ENCODE results near the gene AP4M1.

Gene AP4M1

GRCh38 chr7:100090527-100091410 is 10.7 kb upstream of the AP4M1 start:
- Histone ChIP-seq H4K20me1 (ENCODE audit: insufficient read depth, low read length) (no peaks in the 10 kb centered on the region), H3K27me3 (replicated peaks; ENCODE audit: insufficient read depth, low read length) (no peaks in the 10 kb centered on the region), H3K4me2 (ENCODE audit: low read depth, low read length) (no peak overlapping the region), H3K9me3 (replicated peaks; ENCODE audit: insufficient read depth, low read length) (no peaks in the 10 kb centered on the region), H3K79me2 (ENCODE audit: low read length) (peaks cover 51% of the 10 kb centered on the region), H3K4me3 (ENCODE audit: low read length) (no peak overlapping the region), H3K9me2 (replicated peaks; ENCODE audit: insufficient read depth, low read length) (no peaks in the 10 kb centered on the region), H2AFZ (ENCODE audit: low read length) (no peak overlapping the region), H3K36me3 (replicated peaks; ENCODE audit: insufficient read depth, low read length) (peaks cover 31% of the 10 kb centered on the region), H3K27ac (ENCODE audit: low read length) (no peak overlapping the region), H3F3A (ENCODE audit: insufficient read depth, low read length) (peaks cover 51% of the 10 kb centered on the region), H3K4me1 (ENCODE audit: low read length) (peaks cover 9% of the 10 kb centered on the region; the same call in 1 of the 2 replicates), H3K9ac (ENCODE audit: low read length) (no peak overlapping the region)
- TF ChIP-seq EZH2 (optimal IDR thresholded peaks at IDR 0.05; ENCODE audit: low read depth, low read length), result no peak
- no peak for TF ChIP-seq CTCF (IDR thresholded peaks at IDR 0.05; ENCODE audit: low read length)
- no peak for TF ChIP-seq EZH2phosphoT487 (IDR thresholded peaks at IDR 0.05; ENCODE audit: low read length)
- DNase-seq, result no peak

- Histone ChIP-seq H3K9me2 (replicated peaks; ENCODE audit: insufficient read depth, low read length) (no peaks in the 10 kb centered on the region), H3K9ac (ENCODE audit: low read length) (no peak overlapping the region), H3K4me3 (ENCODE audit: low read length) (no peak overlapping the region), H2AFZ (ENCODE audit: low read length) (no peak overlapping the region), H3K36me3 (replicated peaks; ENCODE audit: insufficient read depth, low read length) (peaks cover 33% of the 10 kb centered on the region), H3K4me2 (ENCODE audit: low read depth, low read length) (no peak overlapping the region), H3K27ac (ENCODE audit: low read length) (no peak overlapping the region), H3K4me1 (ENCODE audit: low read length) (peaks cover 9% of the 10 kb centered on the region; the same call in 1 of the 2 replicates), H4K20me1 (ENCODE audit: insufficient read depth, low read length) (no peaks in the 10 kb centered on the region), H3K9me3 (replicated peaks; ENCODE audit: insufficient read depth, low read length) (no peaks in the 10 kb centered on the region), H3F3A (ENCODE audit: insufficient read depth, low read length) (peaks cover 54% of the 10 kb centered on the region), H3K27me3 (replicated peaks; ENCODE audit: insufficient read depth, low read length) (no peaks in the 10 kb centered on the region), H3K79me2 (ENCODE audit: low read length) (peaks cover 58% of the 10 kb centered on the region)
- TF ChIP-seq EZH2phosphoT487 (IDR thresholded peaks at IDR 0.05; ENCODE audit: low read length), result no peak
- no peak; the same call in 1 of the 2 replicates for TF ChIP-seq CTCF (IDR thresholded peaks at IDR 0.05; ENCODE audit: low read length)
- no peak for TF ChIP-seq EZH2 (optimal IDR thresholded peaks at IDR 0.05; ENCODE audit: low read depth, low read length)
- DNase-seq, result no peak
Measured at GRCh38 chr7:100091411-100092181, 9.8 kb upstream of the AP4M1 start.

GRCh38 chr7:100093054-100093453 is 8.4 kb upstream of the AP4M1 start:
- Histone ChIP-seq H3K9me3 (replicated peaks; ENCODE audit: insufficient read depth, low read length) (no peaks in the 10 kb centered on the region), H3K9ac (ENCODE audit: low read length) (no peak overlapping the region), H3K27me3 (replicated peaks; ENCODE audit: insufficient read depth, low read length) (no peaks in the 10 kb centered on the region), H3K4me2 (ENCODE audit: low read depth, low read length) (no peak overlapping the region), H3K79me2 (ENCODE audit: low read length) (peaks cover 68% of the 10 kb centered on the region), H3K4me3 (ENCODE audit: low read length) (no peak overlapping the region), H3F3A (ENCODE audit: insufficient read depth, low read length) (peaks cover 54% of the 10 kb centered on the region), H4K20me1 (ENCODE audit: insufficient read depth, low read length) (no peaks in the 10 kb centered on the region), H3K36me3 (replicated peaks; ENCODE audit: insufficient read depth, low read length) (peaks cover 43% of the 10 kb centered on the region), H3K4me1 (ENCODE audit: low read length) (peaks cover 9% of the 10 kb centered on the region; the same call in 1 of the 2 replicates), H3K27ac (ENCODE audit: low read length) (no peak overlapping the region), H3K9me2 (replicated peaks; ENCODE audit: insufficient read depth, low read length) (no peaks in the 10 kb centered on the region), H2AFZ (ENCODE audit: low read length) (no peak overlapping the region)
- no peak for DNase-seq
- TF ChIP-seq EZH2 (optimal IDR thresholded peaks at IDR 0.05; ENCODE audit: low read depth, low read length), result no peak
- TF ChIP-seq EZH2phosphoT487 (IDR thresholded peaks at IDR 0.05; ENCODE audit: low read length), result no peak
- TF ChIP-seq CTCF (IDR thresholded peaks at IDR 0.05; ENCODE audit: low read length), result no peak

All from MM.1S (cell line).